Left ventricle myocardium superior (tissue), 1 donor: Measurements from ENCODE around the gene CADM1. TPM values are rescaled to one million over a fixed set of nuclear protein-coding genes. Genes with fewer than 3 reads are reported as not detected.

Experiments
- ATAC-seq: fragments of 200-7000 bp; cut with Tn5 transposase; one replicate; pipeline ENCODE4 v1.9.1; 2020; ENCODE audit warnings: mild to moderate bottlenecking, moderate library complexity
- DNase-seq: peaks from one replicate; pipeline ENCODE4 v3.0.0-alpha.2; 2020
- intact Hi-C: fragments of 100-400 bp; cut with micrococcal nuclease; formaldehyde crosslinking; loops from one replicate; pipeline ENCODE4 v1.11.0; 2022
- total RNA-seq: library from RNA; stranded (reverse); fragmentation: NEBNext Ultra II Directional; extraction: Animal tissue kit (Norgen Biotek cat#: 25700); gene quantifications from one replicate; pipeline ENCODE4 v1.2.1, GENCODE V29; 2021
- donor health status: DM: no; HTN: yes; CAD: no; lungs with severe emphysema.

CADM1 gene
- total RNA-seq, 1 donor from 2014 or later, result 38.5 TPM

- intact Hi-C loops, result no loop called here
- ATAC-seq (no peak), DNase-seq (no peak)
Observed at GRCh38 chr11:115155320-115155719, 348.9 kb downstream of the CADM1 start.

- DNase-seq (no peak), ATAC-seq (no peak)
- intact Hi-C loops, result no loop called here
Observed at GRCh38 chr11:115154355-115154736, 349.9 kb downstream of the CADM1 start.

GRCh38 chr11:115153731-115154354 is 350.4 kb downstream of the CADM1 start:
- intact Hi-C loops, result no loop called here
- no peak for ATAC-seq
- no peak for DNase-seq

GRCh38 chr11:115153135-115153534 is 351.1 kb downstream of the CADM1 start:
- ATAC-seq (no peak), DNase-seq (no peak)
- intact Hi-C loops, result no loop called here

- ATAC-seq (no peak), DNase-seq (no peak)
- intact Hi-C loops, result no loop called here
Observed at GRCh38 chr11:115151010-115151409, 353.2 kb downstream of the CADM1 start.

GRCh38 chr11:115148691-115149090 is 355.5 kb downstream of the CADM1 start:
- no peak for ATAC-seq
- intact Hi-C loops, result no loop called here

GRCh38 chr11:115148101-115148500 is 356.1 kb downstream of the CADM1 start:
- intact Hi-C loops, result no loop called here
- no peak for ATAC-seq
- DNase-seq, result no peak

More at GRCh38 chr11:115148691-115149090, 355.5 kb downstream of the CADM1 start:
- DNase-seq, result no peak

- DNase-seq, result no peak
- intact Hi-C loops, result no loop called here
- ATAC-seq, result no peak
Observed at GRCh38 chr11:115147243-115147807, 356.9 kb downstream of the CADM1 start.

GRCh38 chr11:115146425-115146824 is 357.8 kb downstream of the CADM1 start:
- no peak for DNase-seq
- no peak for ATAC-seq
- intact Hi-C loops, result no loop called here

GRCh38 chr11:115145324-115145723 is 358.9 kb downstream of the CADM1 start:
- intact Hi-C loops, result no loop called here
- no peak for DNase-seq
- ATAC-seq, result no peak

- no peak for ATAC-seq
- intact Hi-C loops, result no loop called here
- no peak for DNase-seq
Observed at GRCh38 chr11:115144914-115145313, 359.3 kb downstream of the CADM1 start.

- DNase-seq, result no peak
- intact Hi-C loops, result no loop called here
- ATAC-seq, result no peak
Observed at GRCh38 chr11:115144014-115144413, 360.2 kb downstream of the CADM1 start.

- ATAC-seq (no peak), DNase-seq (no peak)
- intact Hi-C loops, result no loop called here
Observed at GRCh38 chr11:115141231-115142114, 362.7 kb downstream of the CADM1 start.

- ATAC-seq, result no peak
- no peak for DNase-seq
- intact Hi-C loops, result no loop called here
Observed at GRCh38 chr11:115135936-115136335, 368.3 kb downstream of the CADM1 start.

- no peak for DNase-seq
- ATAC-seq, result no peak
- intact Hi-C loops, result no loop called here
Observed at GRCh38 chr11:115134926-115135325, 369.3 kb downstream of the CADM1 start.

- no peak for ATAC-seq
- intact Hi-C loops, result no loop called here
- DNase-seq, result no peak
Observed at GRCh38 chr11:115133475-115134209, 370.6 kb downstream of the CADM1 start.

GRCh38 chr11:115132436-115133228 is 371.6 kb downstream of the CADM1 start:
- ATAC-seq (no peak), DNase-seq (no peak)
- intact Hi-C loops, result no loop called here

GRCh38 chr11:115129473-115130289 is 374.5 kb downstream of the CADM1 start:
- no peak for ATAC-seq
- intact Hi-C loops, result no loop called here

More at GRCh38 chr11:115129473-115130289, 374.5 kb downstream of the CADM1 start:
- DNase-seq, result no peak
